IgD-negative memory B cell (primary cell): ENCODE results near the gene CDK7. TPM values are rescaled to one million over a fixed set of nuclear protein-coding genes. Genes with fewer than 3 reads are reported as not detected.

Experiments used
- H3K27ac Mint-ChIP-seq, 3 donors: one replicate each; pipeline ENCODE4 v1.8.0; 2020 to 2022; ENCODE audit warnings: mild to moderate bottlenecking in 3 of 3, mixed read lengths in 3 of 3, moderate library complexity in 1 of 3
- H3K27me3 Mint-ChIP-seq: one replicate; pipeline ENCODE4 v1.8.0; 2021; ENCODE audit warnings: mixed read lengths
- H3K36me3 Mint-ChIP-seq: one replicate; pipeline ENCODE4 v1.8.0; 2020; ENCODE audit warnings: mild to moderate bottlenecking, mixed read lengths
- H3K4me1 Mint-ChIP-seq, 3 donors: one replicate each; pipeline ENCODE4 v1.8.0; 2020 to 2022; ENCODE audit warnings: mixed read lengths in 3 of 3, mild to moderate bottlenecking in 1 of 3
- H3K4me3 Mint-ChIP-seq, 4 donors: one replicate each; pipeline ENCODE4 v1.8.0; 2020 to 2022; ENCODE audit warnings: mild to moderate bottlenecking in 4 of 4, mixed read lengths in 4 of 4, moderate library complexity in 3 of 4
- H3K9me3 Mint-ChIP-seq, 3 donors: one replicate each; pipeline ENCODE4 v1.8.0; 2020 to 2021; ENCODE audit warnings: mixed read lengths in 3 of 3, mild to moderate bottlenecking in 1 of 3
- polyA plus RNA-seq: library from polyadenylated mRNA; unstranded; fragments of 300-500 nt; fragmentation: Illumina TruSeq; gene quantifications from one replicate; pipeline ENCODE4 v1.2.3, GENCODE V29; 2021

CDK7 gene
- polyA plus RNA-seq: 23.9 TPM

GRCh38 chr5:69234457-69235268 lies at the start of gene CDK7:
Gene CDK7 (plus strand): TSS chr5:69234886. CDS start chr5:69234976, 90 bp downstream.
- Mint-ChIP-seq H3K27ac (peak within 1 kb of the TSS; percentile 87 to 95 (median 92)), H3K4me1 (peaks cover 22 to 29% (median 26%) of the 10 kb centered on the region in 3 donors), H3K27me3 (no peaks in the 10 kb centered on the region), H3K36me3 (no peaks in the 10 kb centered on the region), H3K9me3 (no peaks in the 10 kb centered on the region), H3K4me3 (peak within 1 kb of the TSS; percentile 95 to 99 (median 98))

DNA sequence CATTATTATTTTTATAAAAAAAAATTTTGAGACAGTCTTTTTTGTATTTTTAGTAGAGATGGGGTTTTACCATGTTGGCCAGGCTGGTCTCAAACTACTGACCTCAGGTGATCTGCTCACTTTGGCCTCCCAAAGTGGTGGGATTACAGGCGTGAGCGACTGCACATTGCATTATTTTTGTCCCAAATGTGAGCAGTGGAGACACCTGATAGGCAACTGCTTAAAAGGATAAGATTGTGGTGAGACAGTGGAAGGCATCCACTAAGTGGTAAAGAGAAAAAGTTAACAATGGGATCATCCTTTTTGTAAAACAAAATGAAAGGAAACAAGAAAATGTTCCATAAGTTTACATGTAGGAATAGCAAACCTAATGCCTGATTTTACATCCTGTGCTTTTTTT lies 47.3 kb upstream of the CDK7 start:
- Mint-ChIP-seq H3K4me3 (peak overlapping the region in 2 of 4 donors; percentile 72 to 77), H3K36me3 (no peaks in the 10 kb centered on the region), H3K9me3 (no peaks in the 10 kb centered on the region), H3K4me1 (peaks cover 9 to 13% (median 10%) of the 10 kb centered on the region in 3 donors), H3K27ac (no peak overlapping the region), H3K27me3 (no peaks in the 10 kb centered on the region)

DNA sequence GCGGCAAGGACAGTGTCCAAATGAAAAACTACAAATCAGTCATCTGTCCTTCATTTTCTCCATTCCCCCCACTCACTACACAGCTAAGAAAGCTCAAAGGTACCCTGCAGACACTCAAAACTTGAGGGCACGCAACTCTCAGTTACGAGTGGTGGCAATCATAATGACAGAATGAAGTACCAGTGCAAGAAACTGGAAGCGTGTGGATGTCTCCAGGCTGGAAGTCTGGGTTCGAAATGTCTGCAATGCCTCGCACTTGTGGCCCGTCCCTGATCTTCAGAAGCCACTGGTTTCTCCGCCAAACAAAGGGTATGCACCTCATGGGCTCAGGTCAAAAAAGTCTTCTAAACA lies 45.9 kb upstream of the CDK7 start:
- H3K9me3 Mint-ChIP-seq: no peaks in the 10 kb centered on the region
- H3K4me3 Mint-ChIP-seq: peak overlapping the region; percentile 91 to 96 (median 93)
- H3K4me1 Mint-ChIP-seq: peaks cover 9 to 13% (median 10%) of the 10 kb centered on the region in 3 donors
- H3K27me3 Mint-ChIP-seq: no peaks in the 10 kb centered on the region
- peaks cover 2% of the 10 kb centered on the region for H3K36me3 Mint-ChIP-seq
- peak overlapping the region; percentile 80 to 93 (median 90) for H3K27ac Mint-ChIP-seq

DNA sequence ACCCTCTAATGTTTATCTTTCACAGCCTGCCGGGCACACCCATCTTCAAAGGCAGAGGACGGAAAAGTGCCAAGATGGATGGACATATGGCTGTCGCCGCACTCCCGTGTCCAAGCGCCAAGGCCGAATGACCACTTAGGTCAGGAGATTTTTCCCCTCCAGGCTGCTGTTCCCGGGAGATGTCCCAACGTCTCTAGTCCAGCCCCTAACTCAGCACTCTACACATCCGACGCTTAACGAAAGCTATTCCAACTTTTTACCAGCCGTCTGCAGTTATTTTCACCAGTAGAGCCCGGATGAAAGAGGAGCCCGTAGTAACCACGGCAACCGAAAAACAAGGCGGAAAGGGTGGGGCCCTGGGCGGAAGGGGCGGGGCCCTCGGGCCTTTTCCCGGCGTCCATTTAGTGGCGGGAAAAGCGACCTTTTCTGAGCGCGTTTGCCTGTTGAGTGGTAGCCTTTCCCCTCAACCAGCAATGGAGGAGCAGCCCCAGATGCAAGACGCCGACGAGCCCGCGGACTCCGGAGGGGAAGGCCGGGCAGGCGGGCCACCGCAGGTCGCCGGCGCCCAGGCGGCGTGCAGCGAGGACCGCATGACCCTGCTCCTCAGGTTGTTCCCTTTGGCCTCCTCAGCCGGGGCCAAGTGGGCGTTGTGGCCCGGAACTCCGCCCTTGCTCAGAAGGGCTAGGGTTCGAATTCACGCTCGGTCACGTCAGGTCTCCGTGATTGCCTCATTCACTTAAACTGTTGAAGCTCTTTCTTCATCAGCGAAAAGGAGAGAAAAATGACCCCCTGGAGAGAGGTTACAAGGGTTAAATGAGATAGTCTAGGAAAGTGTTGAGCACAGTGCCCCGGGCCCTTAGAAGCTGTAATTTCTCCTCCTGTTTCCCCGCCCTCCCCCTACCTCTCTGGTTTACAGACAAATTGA lies 45.3 kb upstream of the CDK7 start, which contains the start of gene CENPH:
TSS of gene CENPH (plus strand) at position 422 of the 925 bp plus-strand sequence. CDS start at position 474, 52 bp downstream.
- Mint-ChIP-seq H3K4me3 (peak within 1 kb of the TSS; percentile 91 to 96 (median 93)), H3K27ac (peak within 1 kb of the TSS; percentile 80 to 93 (median 90)), H3K9me3 (no peaks in the 10 kb centered on the region), H3K4me1 (peaks cover 9 to 13% (median 10%) of the 10 kb centered on the region in 3 donors), H3K27me3 (no peaks in the 10 kb centered on the region), H3K36me3 (peaks cover 2% of the 10 kb centered on the region)

DNA sequence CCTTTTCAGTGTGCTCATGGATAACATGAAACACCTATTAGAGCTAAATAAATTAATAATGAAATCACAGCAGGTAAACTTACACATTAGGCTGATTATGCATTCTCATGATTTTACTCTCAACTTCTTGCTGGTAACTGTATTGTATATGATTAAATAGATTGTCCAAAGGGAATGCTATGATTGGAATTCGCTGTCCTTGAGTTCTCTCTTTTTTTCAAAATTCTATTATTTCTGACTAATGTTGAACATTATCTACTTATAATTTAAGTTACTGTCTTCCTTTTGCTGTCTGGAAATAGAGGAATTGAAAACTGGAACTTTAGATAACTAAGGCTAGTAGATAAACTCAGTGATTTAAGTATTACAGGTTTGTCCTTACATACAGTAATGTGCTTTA lies 32.2 kb upstream of the CDK7 start:
- H3K9me3 Mint-ChIP-seq: no peaks in the 10 kb centered on the region
- no peaks in the 10 kb centered on the region for H3K27me3 Mint-ChIP-seq
- H3K4me1 Mint-ChIP-seq: peaks cover 0 to 8% (median 6%) of the 10 kb centered on the region in 3 donors
- peaks cover 2% of the 10 kb centered on the region for H3K36me3 Mint-ChIP-seq
- H3K27ac Mint-ChIP-seq: no peak overlapping the region
- no peak overlapping the region for H3K4me3 Mint-ChIP-seq

- Mint-ChIP-seq H3K4me1 (no peaks in the 10 kb centered on the region), H3K4me3 (no peak overlapping the region), H3K36me3 (peaks cover 2% of the 10 kb centered on the region), H3K27me3 (no peaks in the 10 kb centered on the region), H3K9me3 (no peaks in the 10 kb centered on the region), H3K27ac (no peak overlapping the region)
Measured at GRCh38 chr5:69206528-69207190, 28.0 kb upstream of the CDK7 start.

GRCh38 chr5:69209602-69210001 lies 25.1 kb upstream of the CDK7 start:
- Mint-ChIP-seq H3K4me1 (peaks cover 0 to 2% (median 0%) of the 10 kb centered on the region in 3 donors), H3K27ac (no peak overlapping the region), H3K36me3 (no peaks in the 10 kb centered on the region), H3K4me3 (no peak overlapping the region), H3K27me3 (no peaks in the 10 kb centered on the region), H3K9me3 (no peaks in the 10 kb centered on the region)

DNA sequence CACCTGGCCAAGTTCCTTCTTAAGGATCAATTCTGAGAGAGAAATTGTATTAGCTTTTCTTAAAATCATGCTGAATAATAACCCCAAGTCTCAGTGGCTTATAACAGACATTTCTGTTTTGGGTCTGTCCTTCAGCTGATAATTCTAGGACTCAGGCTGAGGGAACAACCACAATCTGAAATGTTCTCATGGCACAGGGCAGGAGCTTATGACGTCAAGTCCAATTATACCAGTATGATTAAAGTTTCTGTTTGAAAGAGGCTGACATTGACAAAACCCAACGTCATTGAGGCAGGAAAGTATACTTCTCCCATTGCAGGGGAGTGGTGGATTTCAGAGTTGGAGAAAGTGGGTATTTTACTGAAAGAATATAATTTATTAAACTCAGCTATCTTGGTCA lies 23.5 kb upstream of the CDK7 start:
- Mint-ChIP-seq H3K9me3 (no peaks in the 10 kb centered on the region), H3K27ac (peak overlapping the region in 1 of 3 donors; percentile 67), H3K4me3 (peak overlapping the region in 1 of 4 donors; percentile 68), H3K36me3 (no peaks in the 10 kb centered on the region), H3K27me3 (no peaks in the 10 kb centered on the region), H3K4me1 (peaks cover 3 to 5% (median 5%) of the 10 kb centered on the region in 3 donors)

DNA sequence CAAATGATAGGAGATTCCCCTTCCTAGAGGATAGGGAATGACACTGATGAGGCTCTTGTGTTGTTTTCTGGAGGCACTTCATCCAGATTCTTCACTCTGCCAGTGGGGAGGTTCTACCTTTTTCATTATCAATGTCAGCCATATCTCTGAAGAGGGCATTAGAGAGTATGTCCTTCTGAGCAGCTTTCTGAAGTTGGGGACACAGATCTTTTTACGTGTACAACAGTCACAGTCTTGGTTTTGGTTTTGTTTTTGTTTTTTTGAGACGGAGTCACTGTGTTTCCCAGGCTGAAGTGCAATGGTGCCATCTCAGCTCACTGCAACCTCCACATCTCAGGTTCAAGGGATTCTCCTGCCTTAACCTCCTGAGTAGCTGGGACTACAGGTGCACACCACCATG lies 22.7 kb upstream of the CDK7 start:
- Mint-ChIP-seq H3K4me1 (peaks cover 3 to 6% (median 5%) of the 10 kb centered on the region in 3 donors), H3K36me3 (no peaks in the 10 kb centered on the region), H3K27ac (peak overlapping the region in 2 of 3 donors; percentile 42 to 67), H3K27me3 (no peaks in the 10 kb centered on the region), H3K4me3 (peak overlapping the region in 3 of 4 donors; percentile 8 to 68 (median 22)), H3K9me3 (no peaks in the 10 kb centered on the region)

GRCh38 chr5:69213513-69214215 lies 21.0 kb upstream of the CDK7 start:
- Mint-ChIP-seq H3K4me1 (peaks cover 3 to 11% (median 10%) of the 10 kb centered on the region in 3 donors), H3K36me3 (no peaks in the 10 kb centered on the region), H3K27me3 (no peaks in the 10 kb centered on the region), H3K9me3 (no peaks in the 10 kb centered on the region), H3K27ac (peak overlapping the region in 1 of 3 donors; percentile 51), H3K4me3 (no peak overlapping the region)

DNA sequence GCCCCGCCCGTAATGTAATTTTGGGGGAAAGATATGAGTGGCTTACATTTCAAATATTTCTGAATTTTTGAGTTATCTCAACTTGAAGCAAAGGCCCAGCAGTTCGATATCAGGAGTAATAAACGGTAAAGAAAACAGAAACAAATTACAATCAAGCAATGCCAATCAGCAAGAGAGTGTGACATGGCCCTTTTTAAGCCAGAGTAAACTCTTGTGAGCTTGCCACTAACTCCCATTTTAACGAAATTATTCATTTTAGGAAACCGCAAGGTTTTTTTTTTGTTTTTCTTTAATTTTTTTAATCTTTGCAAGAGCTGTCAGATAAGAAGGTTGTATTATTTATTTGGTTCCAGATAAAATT lies 17.6 kb upstream of the CDK7 start:
- H3K4me3 Mint-ChIP-seq: peak overlapping the region; percentile 94 to 100 (median 98)
- H3K9me3 Mint-ChIP-seq: no peaks in the 10 kb centered on the region
- H3K36me3 Mint-ChIP-seq: peaks cover 2% of the 10 kb centered on the region
- no peaks in the 10 kb centered on the region for H3K27me3 Mint-ChIP-seq
- peak overlapping the region; percentile 97 to 99 (median 99) for H3K27ac Mint-ChIP-seq
- peaks cover 13 to 18% (median 18%) of the 10 kb centered on the region in 3 donors for H3K4me1 Mint-ChIP-seq

DNA sequence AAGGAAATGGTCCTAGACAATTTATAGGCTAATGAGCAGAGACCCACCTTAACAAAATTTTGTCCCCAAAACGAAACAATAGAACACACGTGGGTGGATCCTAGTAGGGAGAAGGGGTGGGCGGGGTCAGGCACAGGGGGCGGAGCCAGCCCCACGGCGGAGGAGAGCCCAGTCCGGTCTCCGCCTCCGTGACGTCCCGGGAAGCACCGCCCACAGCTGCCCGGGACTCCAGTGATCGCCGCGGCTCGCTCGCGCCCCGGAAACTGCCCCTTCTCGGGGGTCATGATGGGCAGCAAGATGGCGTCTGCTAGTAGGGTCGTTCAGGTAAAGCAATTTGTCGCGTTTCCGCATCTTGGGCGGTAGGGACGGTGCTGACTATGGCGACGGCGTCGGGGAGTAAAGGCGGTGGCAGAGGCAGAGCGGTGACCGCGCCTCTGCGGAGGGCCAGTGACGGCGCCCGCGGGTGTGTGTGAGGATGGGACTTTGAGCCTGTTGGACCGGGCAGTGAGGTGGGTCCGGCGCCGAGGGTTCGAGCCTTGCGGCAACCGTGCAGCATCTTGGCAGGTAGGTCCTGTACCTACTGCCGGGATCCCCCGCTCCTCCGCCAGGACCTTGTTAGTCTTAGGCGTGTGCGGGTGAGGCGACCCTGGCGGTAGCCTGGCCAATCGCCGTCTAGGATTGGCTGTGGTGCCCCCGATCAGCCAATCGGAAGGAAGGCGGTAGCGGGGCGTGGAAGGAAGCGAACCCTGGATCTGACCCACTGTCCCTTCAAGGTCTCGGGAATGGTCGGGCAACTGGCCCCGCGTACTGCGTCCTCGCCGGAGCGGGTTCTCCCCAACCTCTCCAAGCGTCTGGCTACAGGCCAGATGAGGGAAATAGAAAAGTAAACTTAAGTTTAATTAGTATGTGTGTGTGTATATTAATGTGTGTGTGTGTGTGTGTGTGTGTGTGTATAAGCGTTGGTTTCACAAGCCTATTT lies 16.8 kb upstream of the CDK7 start:
- H3K4me3 Mint-ChIP-seq: peak overlapping the region; percentile 94 to 100 (median 98)
- peaks cover 15 to 20% (median 19%) of the 10 kb centered on the region in 3 donors for H3K4me1 Mint-ChIP-seq
- H3K27ac Mint-ChIP-seq: peak overlapping the region; percentile 97 to 99 (median 99)
- no peaks in the 10 kb centered on the region for H3K9me3 Mint-ChIP-seq
- no peaks in the 10 kb centered on the region for H3K27me3 Mint-ChIP-seq
- H3K36me3 Mint-ChIP-seq: peaks cover 4% of the 10 kb centered on the region

GRCh38 chr5:69219939-69220338 lies 14.7 kb upstream of the CDK7 start:
- Mint-ChIP-seq H3K36me3 (peaks cover 4% of the 10 kb centered on the region), H3K9me3 (no peaks in the 10 kb centered on the region), H3K27me3 (no peaks in the 10 kb centered on the region), H3K4me3 (no peak overlapping the region), H3K27ac (no peak overlapping the region), H3K4me1 (peaks cover 15 to 20% (median 19%) of the 10 kb centered on the region in 3 donors)
